Testis (tissue), 2 donors: ENCODE data around the gene STX4.

ENCODE experiments used
- CTCF ChIP-seq, 3 experiments: fragments of 450-650 bp in 2 of 3; fragments of 200-600 bp in 1 of 3; sonication (generic) in 1 of 3; IDR thresholded peaks; one replicate each; pipeline ENCODE4 v1.5.1; 2016 to 2019; ENCODE audit warnings: antibody characterized with exemption in 3 of 3, mild to moderate bottlenecking in 2 of 3, moderate library complexity in 1 of 3
- POLR2A ChIP-seq: fragments of 450-650 bp; IDR thresholded peaks from one replicate; pipeline ENCODE4 v1.6.1; 2017; ENCODE audit warnings: antibody characterized with exemption, mild to moderate bottlenecking, moderate library complexity

GRCh38 chr16:31064882-31065461 lies 31.6 kb downstream of the STX4 start:
- TF ChIP-seq CTCF (IDR thresholded peaks at IDR 0.05) (no peak), POLR2A (no peak)
